Dedifferentiated amniotic fluid mesenchymal stem cell (primary cell): ENCODE data around the gene ITIH3.

Source experiments
- DNase-seq: peaks from one replicate; pipeline ENCODE4 v3.0.0-alpha.2; 2016; ENCODE audit errors: extremely low spot score

Gene ITIH3

GRCh38 chr3:52845691-52846431 is 51.3 kb downstream of the ITIH3 start:
- DNase-seq, result no peak

GRCh38 chr3:52846432-52846965 is 51.9 kb downstream of the ITIH3 start:
- no peak for DNase-seq

GRCh38 chr3:52847241-52847640 is 52.6 kb downstream of the ITIH3 start:
- no peak for DNase-seq

GRCh38 chr3:52847726-52848125 is 53.1 kb downstream of the ITIH3 start:
- DNase-seq, result no peak

GRCh38 chr3:52848617-52849016 is 54.0 kb downstream of the ITIH3 start:
- no peak for DNase-seq

- no peak for DNase-seq
Measured at GRCh38 chr3:52849656-52850055, 55.1 kb downstream of the ITIH3 start.

- DNase-seq, result no peak
Measured at GRCh38 chr3:52851348-52851747, 56.8 kb downstream of the ITIH3 start.

- no peak for DNase-seq
Measured at GRCh38 chr3:52852419-52852818, 57.8 kb downstream of the ITIH3 start.

- no peak for DNase-seq
Measured at GRCh38 chr3:52854013-52854412, 59.4 kb downstream of the ITIH3 start.

- DNase-seq, result no peak
Measured at GRCh38 chr3:52856666-52857065, 62.1 kb downstream of the ITIH3 start.

GRCh38 chr3:52857133-52857532 is 62.5 kb downstream of the ITIH3 start:
- no peak for DNase-seq

GRCh38 chr3:52857864-52858263 is 63.3 kb downstream of the ITIH3 start:
- no peak for DNase-seq
